Measurements from ENCODE around the gene SMAD7.

SMAD7 gene

GRCh38 chr18:48887905-48888772, 62.6 kb downstream of the SMAD7 start:
- H3K4ac ChIP-seq (ENCODE audit: low read depth in 1 of 2, low read length in 2 of 2), result no peak overlapping the region
- H2BK15ac ChIP-seq (ENCODE audit: low read depth, poor library complexity, severe bottlenecking), result no peak overlapping the region
- peak overlapping the region; percentile 33 for H2AK5ac ChIP-seq (ENCODE audit: low read length, severe bottlenecking)
- no peak overlapping the region for H3K9ac ChIP-seq (ENCODE audit: low read length)
- no peak overlapping the region for H4K91ac ChIP-seq (ENCODE audit: low read length)
- H3K36me3 ChIP-seq (ENCODE audit: control insufficient read depth in 1 of 2, insufficient read depth in 2 of 2, low read depth in 1 of 2, low read length in 2 of 2), result no peaks in the 10 kb centered on the region
- H3K4me1 ChIP-seq (ENCODE audit: control insufficient read depth, insufficient read depth, low read depth, low read length), result peaks cover 14% of the 10 kb centered on the region
- no peak overlapping the region for H3K18ac ChIP-seq (ENCODE audit: low read depth in 1 of 2, low read length in 2 of 2)
- H2BK5ac ChIP-seq (ENCODE audit: low read depth, low read length, poor library complexity, severe bottlenecking), result no peak overlapping the region
- no peak overlapping the region for H3K27ac ChIP-seq (ENCODE audit: low read length, poor library complexity, severe bottlenecking)
- H4K8ac ChIP-seq (ENCODE audit: low read length), result no peak overlapping the region
- peaks cover 0 to 12% of the 10 kb centered on the region in 2 experiments for H3K27me3 ChIP-seq (ENCODE audit: control insufficient read depth in 1 of 2, insufficient read depth in 1 of 2, low read length in 2 of 2)
- H3K23ac ChIP-seq (ENCODE audit: low read length in 2 of 2), result no peak overlapping the region
- no peak overlapping the region for H3K4me2 ChIP-seq (ENCODE audit: low read length, poor library complexity, severe bottlenecking)
- no peak overlapping the region for H2BK120ac ChIP-seq (ENCODE audit: low read depth, low read length)
- H2BK12ac ChIP-seq (ENCODE audit: low read length in 2 of 2), result peak overlapping the region; percentile 12 to 31
- no peaks in the 10 kb centered on the region for H3K9me3 ChIP-seq (ENCODE audit: control insufficient read depth, low read length)
- no peak overlapping the region for H2AFZ ChIP-seq (ENCODE audit: low read depth, low read length)
- DNase-seq, result no peak
- no peak overlapping the region for H3K14ac ChIP-seq (ENCODE audit: low read length in 2 of 2)
- WGBS, result 96% methylated on average over 16 of the region's 18 CpGs
- H3K79me1 ChIP-seq (replicated peaks; ENCODE audit: low read length, poor library complexity, severe bottlenecking), result no peaks in the 10 kb centered on the region
- H3K4me3 ChIP-seq (ENCODE audit: insufficient read depth in 1 of 2, low read depth in 1 of 2, low read length in 2 of 2), result no peak overlapping the region

DNA sequence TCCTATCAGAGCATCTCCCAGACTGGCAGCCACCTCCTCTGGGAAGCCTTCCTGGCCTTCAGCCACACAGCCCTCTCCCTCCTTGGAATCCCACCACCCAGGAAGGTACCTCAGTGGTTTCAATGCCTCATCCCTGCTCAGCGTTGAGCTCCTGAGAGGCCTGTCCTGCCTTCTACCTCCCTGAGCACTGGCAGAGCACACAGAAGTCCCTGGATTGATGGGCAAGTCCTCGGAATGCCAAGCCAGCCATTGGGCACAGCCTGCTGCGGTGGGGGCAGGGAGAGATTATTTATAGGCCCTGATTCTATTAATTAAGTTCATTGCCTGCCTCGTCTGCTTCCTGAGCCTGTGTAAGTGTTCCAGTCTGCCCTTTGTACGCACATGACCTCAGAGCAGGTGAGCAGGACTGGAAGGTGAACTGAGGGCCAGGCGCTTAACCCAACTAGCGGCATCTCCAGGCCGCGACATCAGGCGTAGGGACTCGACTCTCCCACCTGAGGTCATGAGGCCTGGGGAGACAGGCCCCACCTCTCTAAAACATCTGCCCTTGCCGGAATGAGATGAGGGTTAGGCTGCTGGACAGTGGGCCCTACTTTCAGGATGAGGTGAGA, 63.4 kb downstream of the SMAD7 start:
- Histone ChIP-seq H2BK120ac (ENCODE audit: low read depth, low read length) (no peak overlapping the region), H2AK5ac (ENCODE audit: low read length, severe bottlenecking) (no peak overlapping the region), H3K4me2 (ENCODE audit: low read length, poor library complexity, severe bottlenecking) (no peak overlapping the region), H3K4me3 (ENCODE audit: insufficient read depth in 1 of 2, low read depth in 1 of 2, low read length in 2 of 2) (no peak overlapping the region), H3K27ac (ENCODE audit: low read length, poor library complexity, severe bottlenecking) (no peak overlapping the region), H2BK12ac (ENCODE audit: low read length in 2 of 2) (no peak overlapping the region), H3K23ac (ENCODE audit: low read length in 2 of 2) (no peak overlapping the region), H3K79me1 (replicated peaks; ENCODE audit: low read length, poor library complexity, severe bottlenecking) (no peaks in the 10 kb centered on the region), H3K36me3 (ENCODE audit: control insufficient read depth in 1 of 2, insufficient read depth in 2 of 2, low read depth in 1 of 2, low read length in 2 of 2) (no peaks in the 10 kb centered on the region), H2BK5ac (ENCODE audit: low read depth, low read length, poor library complexity, severe bottlenecking) (no peak overlapping the region), H3K4ac (ENCODE audit: low read depth in 1 of 2, low read length in 2 of 2) (no peak overlapping the region), H4K8ac (ENCODE audit: low read length) (no peak overlapping the region), H2AFZ (ENCODE audit: low read depth, low read length) (no peak overlapping the region), H3K4me1 (ENCODE audit: control insufficient read depth, insufficient read depth, low read depth, low read length) (peaks cover 14% of the 10 kb centered on the region), H3K18ac (ENCODE audit: low read depth in 1 of 2, low read length in 2 of 2) (no peak overlapping the region), H3K9ac (ENCODE audit: low read length) (no peak overlapping the region), H4K91ac (ENCODE audit: low read length) (no peak overlapping the region), H3K9me3 (ENCODE audit: control insufficient read depth, low read length) (no peaks in the 10 kb centered on the region), H3K14ac (ENCODE audit: low read length in 2 of 2) (no peak overlapping the region), H3K27me3 (ENCODE audit: control insufficient read depth in 1 of 2, insufficient read depth in 1 of 2, low read length in 2 of 2) (peaks cover 0 to 12% of the 10 kb centered on the region in 2 experiments), H2BK15ac (ENCODE audit: low read depth, poor library complexity, severe bottlenecking) (no peak overlapping the region)
- DNase-seq, result no peak
- 93% methylated on average over 12 of the region's 12 CpGs for WGBS

GRCh38 chr18:48886520-48887293, 64.1 kb downstream of the SMAD7 start:
- H2BK5ac ChIP-seq (ENCODE audit: low read depth, low read length, poor library complexity, severe bottlenecking), result no peak overlapping the region
- H2AK5ac ChIP-seq (ENCODE audit: low read length, severe bottlenecking), result no peak overlapping the region
- DNase-seq, result no peak
- no peak overlapping the region for H2BK120ac ChIP-seq (ENCODE audit: low read depth, low read length)
- 87% methylated on average over 7 of the region's 8 CpGs for WGBS
- H3K27me3 ChIP-seq (ENCODE audit: control insufficient read depth in 1 of 2, insufficient read depth in 1 of 2, low read length in 2 of 2), result peaks cover 0 to 12% of the 10 kb centered on the region in 2 experiments
- H4K8ac ChIP-seq (ENCODE audit: low read length), result no peak overlapping the region
- H3K9ac ChIP-seq (ENCODE audit: low read length), result no peak overlapping the region
- no peak overlapping the region for H2BK12ac ChIP-seq (ENCODE audit: low read length in 2 of 2)
- H3K4me2 ChIP-seq (ENCODE audit: low read length, poor library complexity, severe bottlenecking), result no peak overlapping the region
- no peak overlapping the region for H4K91ac ChIP-seq (ENCODE audit: low read length)
- H3K36me3 ChIP-seq (ENCODE audit: control insufficient read depth in 1 of 2, insufficient read depth in 2 of 2, low read depth in 1 of 2, low read length in 2 of 2), result no peaks in the 10 kb centered on the region
- no peaks in the 10 kb centered on the region for H3K79me1 ChIP-seq (replicated peaks; ENCODE audit: low read length, poor library complexity, severe bottlenecking)
- H3K4me3 ChIP-seq (ENCODE audit: insufficient read depth in 1 of 2, low read depth in 1 of 2, low read length in 2 of 2), result no peak overlapping the region
- no peak overlapping the region for H3K18ac ChIP-seq (ENCODE audit: low read depth in 1 of 2, low read length in 2 of 2)
- no peak overlapping the region for H3K14ac ChIP-seq (ENCODE audit: low read length in 2 of 2)
- no peak overlapping the region for H3K27ac ChIP-seq (ENCODE audit: low read length, poor library complexity, severe bottlenecking)
- H3K4ac ChIP-seq (ENCODE audit: low read depth in 1 of 2, low read length in 2 of 2), result no peak overlapping the region
- H3K23ac ChIP-seq (ENCODE audit: low read length in 2 of 2), result no peak overlapping the region
- peaks cover 14% of the 10 kb centered on the region for H3K4me1 ChIP-seq (ENCODE audit: control insufficient read depth, insufficient read depth, low read depth, low read length)
- H3K9me3 ChIP-seq (ENCODE audit: control insufficient read depth, low read length), result no peaks in the 10 kb centered on the region
- peak overlapping the region; percentile 12 for H2BK15ac ChIP-seq (ENCODE audit: low read depth, poor library complexity, severe bottlenecking)
- H2AFZ ChIP-seq (ENCODE audit: low read depth, low read length), result no peak overlapping the region

DNA sequence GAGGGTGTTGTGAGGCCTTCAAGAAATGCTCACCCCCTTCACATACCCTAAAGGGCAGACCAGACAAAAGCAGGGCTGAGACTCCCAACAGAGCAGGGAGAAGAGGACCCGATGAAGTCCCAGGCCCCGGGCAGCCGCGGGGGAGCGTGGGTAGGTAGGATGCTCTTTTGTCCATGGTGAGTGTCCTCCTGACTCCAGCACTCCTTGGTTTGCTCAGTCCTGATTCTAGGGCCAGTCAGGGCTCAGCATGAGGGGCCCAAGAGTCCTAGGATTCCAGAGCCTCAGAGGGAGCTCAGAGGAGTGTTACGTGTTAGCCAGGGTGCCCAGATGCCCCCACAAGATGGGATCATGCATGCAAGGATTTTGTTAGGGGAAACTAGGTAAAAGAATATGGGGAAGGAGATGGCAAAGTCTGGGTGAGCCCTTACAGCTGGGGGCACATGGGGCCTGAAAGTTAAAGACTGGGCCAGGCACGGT, 64.8 kb downstream of the SMAD7 start:
- WGBS, result 97% methylated on average over 7 of the region's 7 CpGs
- no peaks in the 10 kb centered on the region for H3K36me3 ChIP-seq (ENCODE audit: control insufficient read depth in 1 of 2, insufficient read depth in 2 of 2, low read depth in 1 of 2, low read length in 2 of 2)
- peaks cover 14% of the 10 kb centered on the region for H3K4me1 ChIP-seq (ENCODE audit: control insufficient read depth, insufficient read depth, low read depth, low read length)
- H3K4me2 ChIP-seq (ENCODE audit: low read length, poor library complexity, severe bottlenecking), result no peak overlapping the region
- H3K23ac ChIP-seq (ENCODE audit: low read length in 2 of 2), result no peak overlapping the region
- no peak overlapping the region for H4K8ac ChIP-seq (ENCODE audit: low read length)
- H3K9ac ChIP-seq (ENCODE audit: low read length), result no peak overlapping the region
- H3K27me3 ChIP-seq (ENCODE audit: control insufficient read depth in 1 of 2, insufficient read depth in 1 of 2, low read length in 2 of 2), result peaks cover 0 to 12% of the 10 kb centered on the region in 2 experiments
- no peak overlapping the region for H2BK120ac ChIP-seq (ENCODE audit: low read depth, low read length)
- H2BK5ac ChIP-seq (ENCODE audit: low read depth, low read length, poor library complexity, severe bottlenecking), result no peak overlapping the region
- H3K4ac ChIP-seq (ENCODE audit: low read depth in 1 of 2, low read length in 2 of 2), result no peak overlapping the region
- H2BK12ac ChIP-seq (ENCODE audit: low read length in 2 of 2), result peak overlapping the region; percentile 28 to 29
- no peak overlapping the region for H3K27ac ChIP-seq (ENCODE audit: low read length, poor library complexity, severe bottlenecking)
- no peaks in the 10 kb centered on the region for H3K9me3 ChIP-seq (ENCODE audit: control insufficient read depth, low read length)
- DNase-seq, result no peak
- peak overlapping the region; percentile 75 for H2AK5ac ChIP-seq (ENCODE audit: low read length, severe bottlenecking)
- no peak overlapping the region for H4K91ac ChIP-seq (ENCODE audit: low read length)
- H2BK15ac ChIP-seq (ENCODE audit: low read depth, poor library complexity, severe bottlenecking), result peak overlapping the region; percentile 48
- H3K14ac ChIP-seq (ENCODE audit: low read length in 2 of 2), result no peak overlapping the region
- no peak overlapping the region for H3K4me3 ChIP-seq (ENCODE audit: insufficient read depth in 1 of 2, low read depth in 1 of 2, low read length in 2 of 2)
- no peaks in the 10 kb centered on the region for H3K79me1 ChIP-seq (replicated peaks; ENCODE audit: low read length, poor library complexity, severe bottlenecking)
- H2AFZ ChIP-seq (ENCODE audit: low read depth, low read length), result no peak overlapping the region
- H3K18ac ChIP-seq (ENCODE audit: low read depth in 1 of 2, low read length in 2 of 2), result peak overlapping the region in 1 of 2 experiments; percentile 28
